Measurements from ENCODE around the gene RAB40C. TPM values are rescaled to one million over a fixed set of nuclear protein-coding genes. Genes with fewer than 3 reads are reported as not detected.

RAB40C gene
- polyA plus RNA-seq, 1 donor (not counting 4 experiments of a cell fraction or from before 2014, with no cell fraction given), result 4.0 TPM

DNA sequence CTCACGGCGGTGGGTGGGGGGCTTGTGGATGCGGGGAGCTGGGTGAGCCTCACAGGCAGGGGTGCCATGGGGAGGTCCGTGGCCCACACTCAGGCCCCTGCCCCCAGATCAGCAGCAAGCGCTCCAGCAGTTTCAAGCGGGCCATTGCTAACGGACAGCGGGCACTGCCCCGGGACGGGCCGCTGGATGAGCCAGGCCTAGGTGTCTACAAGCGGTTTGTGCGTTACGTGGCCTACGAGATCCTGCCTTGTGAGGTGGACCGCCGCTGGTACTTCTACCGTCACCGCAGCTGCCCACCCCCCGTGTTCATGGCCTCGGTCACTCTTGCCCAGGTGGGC, 86.7 kb downstream of the RAB40C start:
- peaks cover 8% of the 10 kb centered on the region for H3K79me2 ChIP-seq (ENCODE audit: control insufficient read depth, insufficient read depth, low read length)
- peaks cover 8 to 19% of the 10 kb centered on the region in 2 experiments for H3K36me3 ChIP-seq (ENCODE audit: control insufficient read depth in 2 of 2, extremely low read depth in 1 of 2, insufficient read depth in 2 of 2, low read length in 2 of 2)
- H3K27me3 ChIP-seq (ENCODE audit: control insufficient read depth, extremely low read depth, insufficient read depth, low read length), result no peaks in the 10 kb centered on the region
- H3K9ac ChIP-seq (ENCODE audit: control insufficient read depth, extremely low read depth, insufficient read depth, low read length), result peak overlapping the region; percentile 47
- no peaks in the 10 kb centered on the region for H3K9me1 ChIP-seq (ENCODE audit: control insufficient read depth, extremely low read depth, insufficient read depth, low read length)
- H4K20me1 ChIP-seq (ENCODE audit: control insufficient read depth, extremely low read depth, insufficient read depth, low read length), result peaks cover 7% of the 10 kb centered on the region
- no peak overlapping the region for H2AFZ ChIP-seq (ENCODE audit: control insufficient read depth, low read length)
- no peak for FAIRE-seq
- H3K27ac ChIP-seq (ENCODE audit: control insufficient read depth, insufficient read depth, low read length), result peak overlapping the region; percentile 47
- TF ChIP-seq EZH2 (IDR thresholded peaks at IDR 0.05; ENCODE audit: low read length), result no peak
- TF ChIP-seq, protein P1, sequence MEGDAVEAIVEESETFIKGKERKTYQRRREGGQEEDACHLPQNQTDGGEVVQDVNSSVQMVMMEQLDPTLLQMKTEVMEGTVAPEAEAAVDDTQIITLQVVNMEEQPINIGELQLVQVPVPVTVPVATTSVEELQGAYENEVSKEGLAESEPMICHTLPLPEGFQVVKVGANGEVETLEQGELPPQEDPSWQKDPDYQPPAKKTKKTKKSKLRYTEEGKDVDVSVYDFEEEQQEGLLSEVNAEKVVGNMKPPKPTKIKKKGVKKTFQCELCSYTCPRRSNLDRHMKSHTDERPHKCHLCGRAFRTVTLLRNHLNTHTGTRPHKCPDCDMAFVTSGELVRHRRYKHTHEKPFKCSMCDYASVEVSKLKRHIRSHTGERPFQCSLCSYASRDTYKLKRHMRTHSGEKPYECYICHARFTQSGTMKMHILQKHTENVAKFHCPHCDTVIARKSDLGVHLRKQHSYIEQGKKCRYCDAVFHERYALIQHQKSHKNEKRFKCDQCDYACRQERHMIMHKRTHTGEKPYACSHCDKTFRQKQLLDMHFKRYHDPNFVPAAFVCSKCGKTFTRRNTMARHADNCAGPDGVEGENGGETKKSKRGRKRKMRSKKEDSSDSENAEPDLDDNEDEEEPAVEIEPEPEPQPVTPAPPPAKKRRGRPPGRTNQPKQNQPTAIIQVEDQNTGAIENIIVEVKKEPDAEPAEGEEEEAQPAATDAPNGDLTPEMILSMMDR (optimal IDR thresholded peaks at IDR 0.05 in 1 of 3, IDR thresholded peaks at IDR 0.05 in 1 of 3, conservative IDR thresholded peaks at IDR 0.05 in 1 of 3; ENCODE audit: extremely low read depth in 1 of 3, insufficient read depth in 2 of 3, low read length in 3 of 3), result no peak
- H3K4me1 ChIP-seq (ENCODE audit: control insufficient read depth, extremely low read depth, insufficient read depth, low read length), result peaks cover 28% of the 10 kb centered on the region
- DNase-seq (ENCODE audit: low read depth, low spot score), result no peak
- peak overlapping the region in 1 of 3 experiments; percentile 37 for H3K4me3 ChIP-seq (ENCODE audit: control insufficient read depth in 2 of 3, extremely low read depth in 1 of 3, insufficient read depth in 2 of 3, low read depth in 1 of 3, low read length in 3 of 3)
- H3K9me3 ChIP-seq (ENCODE audit: control insufficient read depth, low read depth, low read length), result no peaks in the 10 kb centered on the region
- H3K4me2 ChIP-seq (ENCODE audit: control insufficient read depth, extremely low read depth, insufficient read depth, low read depth, low read length), result peak overlapping the region; percentile 79
- dilution Hi-C loops (cut with MboI; ENCODE audit: extremely low pct_ligation_motif_present, low sequenced_read_pairs), result no loop called here

DNA sequence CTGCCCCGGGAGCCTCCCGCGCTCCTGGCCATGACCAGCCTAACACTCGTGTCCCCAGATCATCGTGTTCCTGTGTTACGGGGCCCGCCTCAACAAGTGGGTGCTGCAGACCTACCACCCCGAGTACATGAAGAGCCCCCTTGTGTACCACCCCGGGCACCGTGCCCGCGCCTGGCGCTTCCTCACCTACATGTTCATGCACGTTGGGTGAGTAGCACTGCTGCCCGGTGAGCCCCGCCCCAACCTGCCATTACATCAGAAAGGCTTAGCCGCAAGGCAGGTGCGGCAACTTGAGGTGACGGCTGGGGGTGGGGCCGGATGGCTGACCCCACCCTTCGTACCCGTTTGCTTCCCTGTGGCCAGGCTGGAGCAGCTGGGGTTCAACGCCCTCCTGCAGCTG, 87.0 kb downstream of the RAB40C start:
- H3K9me3 ChIP-seq (ENCODE audit: control insufficient read depth, low read depth, low read length), result no peaks in the 10 kb centered on the region
- H3K27me3 ChIP-seq (ENCODE audit: control insufficient read depth, extremely low read depth, insufficient read depth, low read length), result no peaks in the 10 kb centered on the region
- peak overlapping the region; percentile 47 for H3K9ac ChIP-seq (ENCODE audit: control insufficient read depth, extremely low read depth, insufficient read depth, low read length)
- TF ChIP-seq, protein P1 (optimal IDR thresholded peaks at IDR 0.05 in 1 of 3, IDR thresholded peaks at IDR 0.05 in 1 of 3, conservative IDR thresholded peaks at IDR 0.05 in 1 of 3; ENCODE audit: extremely low read depth in 1 of 3, insufficient read depth in 2 of 3, low read length in 3 of 3), result no peak
- TF ChIP-seq EZH2 (IDR thresholded peaks at IDR 0.05; ENCODE audit: low read length), result no peak
- peak overlapping the region; percentile 47 for H3K27ac ChIP-seq (ENCODE audit: control insufficient read depth, insufficient read depth, low read length)
- H3K36me3 ChIP-seq (ENCODE audit: control insufficient read depth in 2 of 2, extremely low read depth in 1 of 2, insufficient read depth in 2 of 2, low read length in 2 of 2), result peaks cover 11 to 22% of the 10 kb centered on the region in 2 experiments
- dilution Hi-C loops (cut with MboI; ENCODE audit: extremely low pct_ligation_motif_present, low sequenced_read_pairs), result no loop called here
- H3K79me2 ChIP-seq (ENCODE audit: control insufficient read depth, insufficient read depth, low read length), result peaks cover 12% of the 10 kb centered on the region
- peaks cover 32% of the 10 kb centered on the region for H3K4me1 ChIP-seq (ENCODE audit: control insufficient read depth, extremely low read depth, insufficient read depth, low read length)
- H3K4me2 ChIP-seq (ENCODE audit: control insufficient read depth, extremely low read depth, insufficient read depth, low read depth, low read length), result peak overlapping the region; percentile 79
- DNase-seq (ENCODE audit: low read depth, low spot score) (peak; percentile 87), FAIRE-seq (peak; percentile 91)
- H3K4me3 ChIP-seq (ENCODE audit: control insufficient read depth in 2 of 3, extremely low read depth in 1 of 3, insufficient read depth in 2 of 3, low read depth in 1 of 3, low read length in 3 of 3), result peak overlapping the region in 1 of 3 experiments; percentile 37
- H4K20me1 ChIP-seq (ENCODE audit: control insufficient read depth, extremely low read depth, insufficient read depth, low read length), result peaks cover 10% of the 10 kb centered on the region
- no peaks in the 10 kb centered on the region for H3K9me1 ChIP-seq (ENCODE audit: control insufficient read depth, extremely low read depth, insufficient read depth, low read length)
- no peak overlapping the region for H2AFZ ChIP-seq (ENCODE audit: control insufficient read depth, low read length)

Measured in keratinocyte (primary cell).